HCT116 (cell line): ENCODE data around the gene MAGI3. TPM values are rescaled to one million over a fixed set of nuclear protein-coding genes. Genes with fewer than 3 reads are reported as not detected.

ENCODE experiments used
- ATAC-seq: fragments of 200-7000 bp; cut with Tn5 transposase; 2 replicates; pipeline ENCODE4 v1.9.1; 2020; ENCODE audit warnings: mild to moderate bottlenecking, moderate library complexity
- BruUV-seq: library from RNA; stranded (reverse); fragments of 400-500 nt; replicated peaks from 2 replicates; lab custom pipeline; 2021; lab: Mats Ljungman, UMichigan
- CTCF ChIA-PET: fragments of 300-600 bp; sonication (Branson Sonifier 250); formaldehyde crosslinking; loops from one replicate; lab custom pipeline; 2021; ENCODE audit warnings: antibody characterized with exemption; lab: Charles Lee
- POLR2A ChIA-PET: fragments of 300-600, 350-600 bp; sonication (Branson Sonifier 250); formaldehyde crosslinking; loops from one replicate; lab custom pipeline; 2021; ENCODE audit warnings: antibody characterized with exemption; lab: Charles Lee
- RAD21 ChIA-PET, 2 experiments: fragments of 300-600 bp; sonication (Branson Sonifier 250); formaldehyde crosslinking; loops; one replicate each; lab custom pipeline; 2023; ENCODE audit warnings: low total read pairs in 2 of 2; ENCODE audit not compliant: uncharacterized antibody in 2 of 2, unreplicated experiment in 2 of 2, low non-redundant PET in 1 of 2; lab: Charles Lee
- DNase-seq: peaks from one replicate; pipeline ENCODE4 v3.0.0-alpha.2; 2010; ENCODE audit warnings: low read depth, low spot score
- H2AFZ ChIP-seq: fragments of 200-600 bp; shearing (Covaris generic), sonication (generic); 2 replicates; pipeline ENCODE4 v1.6.1; 2017; ENCODE audit warnings: low read depth, mixed run types, mixed read lengths, antibody characterized with exemption, low read length; ENCODE audit not compliant: poor library complexity, severe bottlenecking
- H3K27ac ChIP-seq: 2 replicates; pipeline ENCODE4 v1.5.1; 2012; ENCODE audit warnings: low read depth, low read length
- H3K27me3 ChIP-seq: fragments of 200-600 bp; sonication (generic); 2 replicates; pipeline ENCODE4 v1.6.1; 2016; ENCODE audit warnings: mixed run types, low read length, mixed read lengths; ENCODE audit not compliant: insufficient read depth
- H3K36me3 ChIP-seq, 2 experiments: fragments of 200-500 bp in 1 of 2; fragments of 200-600 bp in 1 of 2; sonication (Bioruptor generic) in 1 of 2; sonication (generic) in 1 of 2; 2 replicates each; pipeline versions ENCODE4 v1.5.1 to v1.6.1; 2014 to 2016; ENCODE audit warnings: low read length in 2 of 2, inconsistent platforms in 1 of 2, mixed read lengths in 1 of 2, mixed run types in 1 of 2; ENCODE audit not compliant: insufficient read depth in 2 of 2, control insufficient read depth in 1 of 2
- H3K4me1 ChIP-seq, 2 experiments: fragments of 200-600 bp in 1 of 2; sonication (generic) in 1 of 2; 2 replicates each; pipeline versions ENCODE4 v1.5.1 to v1.6.1; 2012 to 2017; ENCODE audit warnings: low read length in 2 of 2, inconsistent platforms in 1 of 2, mild to moderate bottlenecking in 1 of 2, mixed read lengths in 1 of 2, mixed run types in 1 of 2, moderate library complexity in 1 of 2; ENCODE audit not compliant: insufficient read depth in 2 of 2, control insufficient read depth in 1 of 2
- H3K4me2 ChIP-seq: fragments of 200-600 bp; sonication (generic); 2 replicates; pipeline ENCODE4 v1.6.1; 2017; ENCODE audit warnings: mixed run types, low read length, mixed read lengths
- H3K4me3 ChIP-seq, 2 experiments: fragments of 200-600 bp in 1 of 2; sonication (generic) in 1 of 2; replicated peaks in 1 of 2; 2 replicates each; pipeline ENCODE4 v1.5.1; 2011 to 2016; ENCODE audit warnings: low read length in 2 of 2, control low read depth in 1 of 2, low read depth in 1 of 2, mild to moderate bottlenecking in 1 of 2, mixed read lengths in 1 of 2, mixed run types in 1 of 2
- H3K79me2 ChIP-seq: fragments of 200-600 bp; sonication (generic); 2 replicates; pipeline ENCODE4 v1.6.1; 2017; ENCODE audit warnings: mild to moderate bottlenecking, mixed run types, low read length, moderate library complexity, mixed read lengths; ENCODE audit not compliant: insufficient read depth
- H3K9ac ChIP-seq: fragments of 200-600 bp; sonication (generic); 2 replicates; pipeline ENCODE4 v1.6.1; 2016; ENCODE audit warnings: low read length, mixed read lengths
- H3K9me2 ChIP-seq: fragments of 200-600 bp; sonication (generic), shearing (Covaris generic); 2 replicates; pipeline ENCODE4 v1.6.1; 2017; ENCODE audit warnings: mixed run types, mild to moderate bottlenecking, moderate library complexity; ENCODE audit not compliant: insufficient read depth
- H3K9me3 ChIP-seq, 2 experiments: fragments of 200-500 bp in 1 of 2; fragments of 200-600 bp in 1 of 2; sonication (Bioruptor generic) in 1 of 2; sonication (generic) in 1 of 2; 2 replicates each; pipeline ENCODE4 v1.6.1; 2014 to 2017; ENCODE audit warnings: low read length in 2 of 2, mixed read lengths in 2 of 2, inconsistent platforms in 1 of 2, low read depth in 1 of 2, mild to moderate bottlenecking in 1 of 2, mixed run types in 1 of 2, moderate library complexity in 1 of 2; ENCODE audit not compliant: control insufficient read depth in 1 of 2, insufficient read depth in 1 of 2
- H4K20me1 ChIP-seq: fragments of 200-600 bp; sonication (generic), shearing (Covaris generic); 2 replicates; pipeline ENCODE4 v1.6.1; 2017; ENCODE audit warnings: mixed run types, mild to moderate bottlenecking, moderate library complexity; ENCODE audit not compliant: insufficient read depth
- EZH2phosphoT487 ChIP-seq: fragments of 200-600 bp; IDR thresholded peaks from 2 replicates; pipeline ENCODE4 v1.6.1; 2018; ENCODE audit warnings: antibody characterized with exemption, borderline replicate concordance
- POLR2A ChIP-seq: IDR thresholded peaks from 2 replicates; pipeline ENCODE4 v1.7.0; 2011; ENCODE audit warnings: borderline replicate concordance; ENCODE audit not compliant: insufficient read depth, insufficient read length; ENCODE audit errors: extremely low read depth
- RAD21 ChIP-seq: IDR thresholded peaks from 2 replicates; pipeline ENCODE4 v1.6.1; 2012; ENCODE audit warnings: low read depth, mild to moderate bottlenecking
- TCF7L2 ChIP-seq: IDR thresholded peaks from 2 replicates; pipeline ENCODE4 v1.7.0; 2011; ENCODE audit warnings: borderline replicate concordance, inconsistent platforms; ENCODE audit not compliant: insufficient read depth, insufficient read length; ENCODE audit errors: extremely low read depth
- YY1 ChIP-seq: IDR thresholded peaks from 2 replicates; pipeline ENCODE4 v1.6.1; 2011; ENCODE audit warnings: low read length, low read depth, moderate library complexity, mild to moderate bottlenecking; ENCODE audit not compliant: insufficient replicate concordance; ENCODE audit errors: extremely low read depth
- ZBTB33 ChIP-seq: IDR thresholded peaks from 2 replicates; pipeline ENCODE4 v1.6.1; 2011; ENCODE audit warnings: mild to moderate bottlenecking, low read length, moderate library complexity; ENCODE audit not compliant: insufficient replicate concordance; ENCODE audit errors: extremely low read depth
- intact Hi-C: fragments of 100-400 bp; cut with micrococcal nuclease; formaldehyde crosslinking; loops from 2 replicates; pipeline ENCODE4 v1.10.0; 2022
- total RNA-seq: library from RNA; stranded (reverse); gene quantifications from one replicate; pipeline ENCODE4 v1.2.1, GENCODE V29; 2021; ENCODE audit not compliant: unreplicated experiment

Gene MAGI3
- total RNA-seq, 1 experiment from 2014 or later = 11.8 TPM

GRCh38 chr1:113686891-113687618 lies 296.7 kb downstream of the MAGI3 start:
- BruUV-seq = no TSS peak
- no peaks in the 10 kb centered on the region for H4K20me1 ChIP-seq
- no peaks in the 10 kb centered on the region for H3K79me2 ChIP-seq
- H3K27ac ChIP-seq = no peak overlapping the region
- ATAC-seq (no peak), DNase-seq (no peak)
- no peak overlapping the region for H3K4me2 ChIP-seq
- H2AFZ ChIP-seq = no peak overlapping the region
- ChIA-PET RAD21 (no interaction called here), POLR2A (no interaction called here), CTCF (no interaction called here)
- H3K4me3 ChIP-seq = no peak overlapping the region
- TF ChIP-seq POLR2A (no peak), TCF7L2 (no peak), RAD21 (no peak), EZH2phosphoT487 (no peak), ZBTB33 (no peak), YY1 (no peak)
- TF ChIP-seq, all 23 proteins: peak for 0
- H3K9me2 ChIP-seq = no peaks in the 10 kb centered on the region
- H3K36me3 ChIP-seq = no peaks in the 10 kb centered on the region
- no peaks in the 10 kb centered on the region for H3K4me1 ChIP-seq
- intact Hi-C loops = no loop called here
- no peak overlapping the region for H3K9ac ChIP-seq
- H3K27me3 ChIP-seq = no peaks in the 10 kb centered on the region
- no peaks in the 10 kb centered on the region for H3K9me3 ChIP-seq
